CD4-positive, alpha-beta T cell (primary cell): ENCODE results near the gene ZHX3. TPM values are rescaled to one million over a fixed set of nuclear protein-coding genes. Genes with fewer than 3 reads are reported as not detected.

Source experiments
- ATAC-seq: fragments of 200-7000 bp; cut with Tn5 transposase; one replicate; pipeline ENCODE4 v1.10.0; 2022; ENCODE audit warnings: mild to moderate bottlenecking; ENCODE audit not compliant: poor library complexity
- CTCF ChIA-PET: fragments of 350-600 bp; sonication (Branson Sonifier 250); formaldehyde crosslinking; loops from one replicate; lab custom pipeline; 2021; ENCODE audit warnings: antibody characterized with exemption, inconsistent platforms; lab: Charles Lee
- POLR2A ChIA-PET: fragments of 350-600 bp; sonication (Branson Sonifier 250); formaldehyde crosslinking; loops from one replicate; lab custom pipeline; 2021; ENCODE audit warnings: antibody characterized with exemption, inconsistent platforms; lab: Charles Lee
- DNase-seq, 14 experiments: peaks; one replicate each; pipeline ENCODE4 v3.0.0-alpha.2; 2013 to 2020; ENCODE audit warnings: mixed read lengths in 2 of 14
- H3K27ac ChIP-seq, 2 donors: one replicate each; pipeline versions ENCODE4 v1.5.1 to v1.7.0; 2013; ENCODE audit warnings: low read length in 2 of 2, low read depth in 1 of 2, mild to moderate bottlenecking in 1 of 2
- H3K27me3 ChIP-seq, 2 experiments: 1 replicate in 1 of 2; 2 replicates in 1 of 2; pipeline versions ENCODE4 v1.6.1 to v1.7.0; 2013; ENCODE audit warnings: low read length in 2 of 2, control low read depth in 1 of 2, mild to moderate bottlenecking in 1 of 2, moderate library complexity in 1 of 2; ENCODE audit not compliant: insufficient read depth in 2 of 2, control insufficient read depth in 1 of 2
- H3K36me3 ChIP-seq: one replicate; pipeline ENCODE4 v1.6.1; 2013; ENCODE audit warnings: low read length, control low read depth; ENCODE audit not compliant: insufficient read depth
- H3K4me1 ChIP-seq: one replicate; pipeline ENCODE4 v1.6.1; 2013; ENCODE audit warnings: low read length, control low read depth; ENCODE audit not compliant: insufficient read depth
- H3K4me3 ChIP-seq: one replicate; pipeline ENCODE4 v1.5.1; 2013; ENCODE audit warnings: mild to moderate bottlenecking, low read length, moderate library complexity
- H3K9me3 ChIP-seq, 2 experiments: 1 replicate in 1 of 2; 2 replicates in 1 of 2; pipeline versions ENCODE4 v1.6.1 to v1.7.0; 2013; ENCODE audit warnings: low read length in 2 of 2, mild to moderate bottlenecking in 2 of 2, control low read depth in 1 of 2, moderate library complexity in 1 of 2; ENCODE audit not compliant: control insufficient read depth in 1 of 2, insufficient read depth in 1 of 2
- H3K27ac Mint-ChIP-seq: one replicate; pipeline ENCODE4 v1.8.0; 2020; ENCODE audit warnings: mixed read lengths
- H3K27me3 Mint-ChIP-seq: one replicate; pipeline ENCODE4 v1.8.0; 2021; ENCODE audit warnings: mixed read lengths
- H3K36me3 Mint-ChIP-seq: one replicate; pipeline ENCODE4 v1.8.0; 2021; ENCODE audit warnings: low read depth, mixed read lengths
- H3K4me1 Mint-ChIP-seq: one replicate; pipeline ENCODE4 v1.8.0; 2021; ENCODE audit warnings: low read depth, mixed read lengths
- H3K4me3 Mint-ChIP-seq: one replicate; pipeline ENCODE4 v1.8.0; 2020; ENCODE audit warnings: mild to moderate bottlenecking, mixed read lengths
- H3K9me3 Mint-ChIP-seq: one replicate; pipeline ENCODE4 v1.8.0; 2020; ENCODE audit warnings: mixed read lengths
- intact Hi-C, 2 experiments: fragments of 100-400 bp; cut with DNase I in 1 of 2; cut with micrococcal nuclease in 1 of 2; formaldehyde crosslinking; loops; one replicate each; pipeline versions ENCODE4 v1.15.1 to v1.9.0; 2023 to 2025; cut with DNase I, micrococcal nuclease
- total RNA-seq, 174 experiments: library from RNA in 2 of 174; stranded (reverse) in 2 of 174; gene quantifications; one replicate each; pipeline ENCODE4 v1.2.3 and lab custom pipeline; 2021 to 2026
- TF ChIP-seq, protein P1 (sequence below): fragments of 200-600 bp; IDR thresholded peaks from one replicate; pipeline ENCODE4 v1.8.0; 2022; ENCODE audit warnings: antibody characterized with exemption, mild to moderate bottlenecking

Gene ZHX3
- total RNA-seq, 2 experiments from 2014 or later: 6.6 to 7.6 TPM

DNA sequence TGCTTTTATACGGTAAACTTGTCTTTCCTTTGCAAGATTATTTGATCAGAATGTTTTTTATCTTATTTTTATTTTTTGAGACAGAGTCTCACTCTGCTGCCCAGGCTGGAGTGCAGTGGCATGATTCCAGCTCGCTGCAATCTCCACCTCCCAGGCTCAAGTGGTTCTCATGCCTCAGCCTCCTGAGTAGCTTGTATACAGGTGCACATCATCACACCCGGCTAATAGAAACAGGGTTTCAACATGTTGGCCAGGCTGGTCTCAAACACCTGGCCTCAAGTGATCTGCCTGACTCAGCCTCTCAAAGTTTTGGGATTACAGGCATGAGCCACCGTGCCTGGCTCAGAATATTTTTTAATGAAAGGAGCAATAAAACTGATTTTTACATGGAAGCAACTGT is 14.2 kb upstream of the ZHX3 start:
- no peaks in the 10 kb centered on the region for H3K36me3 ChIP-seq
- H3K4me3 ChIP-seq: no peak overlapping the region
- TF ChIP-seq, protein P1, sequence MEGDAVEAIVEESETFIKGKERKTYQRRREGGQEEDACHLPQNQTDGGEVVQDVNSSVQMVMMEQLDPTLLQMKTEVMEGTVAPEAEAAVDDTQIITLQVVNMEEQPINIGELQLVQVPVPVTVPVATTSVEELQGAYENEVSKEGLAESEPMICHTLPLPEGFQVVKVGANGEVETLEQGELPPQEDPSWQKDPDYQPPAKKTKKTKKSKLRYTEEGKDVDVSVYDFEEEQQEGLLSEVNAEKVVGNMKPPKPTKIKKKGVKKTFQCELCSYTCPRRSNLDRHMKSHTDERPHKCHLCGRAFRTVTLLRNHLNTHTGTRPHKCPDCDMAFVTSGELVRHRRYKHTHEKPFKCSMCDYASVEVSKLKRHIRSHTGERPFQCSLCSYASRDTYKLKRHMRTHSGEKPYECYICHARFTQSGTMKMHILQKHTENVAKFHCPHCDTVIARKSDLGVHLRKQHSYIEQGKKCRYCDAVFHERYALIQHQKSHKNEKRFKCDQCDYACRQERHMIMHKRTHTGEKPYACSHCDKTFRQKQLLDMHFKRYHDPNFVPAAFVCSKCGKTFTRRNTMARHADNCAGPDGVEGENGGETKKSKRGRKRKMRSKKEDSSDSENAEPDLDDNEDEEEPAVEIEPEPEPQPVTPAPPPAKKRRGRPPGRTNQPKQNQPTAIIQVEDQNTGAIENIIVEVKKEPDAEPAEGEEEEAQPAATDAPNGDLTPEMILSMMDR: no peak
- intact Hi-C loops: loop anchor here in 1 of 2 experiments (10.0 kb wide), 1 partner anchor 97 kb away; no protein-coding TSS in a partner anchor
- POLR2A ChIA-PET: no interaction called here
- ATAC-seq (no peak), DNase-seq (no peak)
- H3K27ac ChIP-seq: no peak overlapping the region
- H3K9me3 ChIP-seq: no peaks in the 10 kb centered on the region
- CTCF ChIA-PET: interaction anchor here (1.1 kb wide), 1 partner anchor 8 kb away, joined by 3 read pairs; the partner anchor contains the start of gene LPIN3
- Mint-ChIP-seq H3K27me3 (peaks cover 4% of the 10 kb centered on the region), H3K4me1 (peaks cover 11% of the 10 kb centered on the region), H3K36me3 (no peaks in the 10 kb centered on the region), H3K9me3 (no peaks in the 10 kb centered on the region), H3K27ac (no peak overlapping the region), H3K4me3 (no peak overlapping the region)
- no peaks in the 10 kb centered on the region for H3K27me3 ChIP-seq
- peaks cover 12% of the 10 kb centered on the region for H3K4me1 ChIP-seq

DNA sequence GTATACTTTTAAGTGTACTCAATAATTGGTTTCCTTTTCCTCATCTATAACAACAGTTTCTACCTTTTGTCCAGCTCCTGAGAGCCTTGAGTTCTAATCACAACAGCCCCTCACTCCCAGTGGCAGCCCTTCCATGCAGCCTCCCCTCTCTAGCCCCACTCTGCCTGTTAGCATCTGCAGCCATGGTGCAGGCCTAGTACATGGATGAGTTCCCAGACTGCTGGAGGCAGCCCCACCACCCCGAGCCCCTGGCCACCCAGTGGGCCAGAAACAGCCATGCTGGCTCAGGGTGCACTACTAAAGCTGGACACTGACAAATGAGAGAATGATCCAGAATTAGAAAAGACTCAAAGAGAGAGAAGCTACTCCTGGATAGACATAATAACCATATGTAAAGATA is 13.4 kb upstream of the ZHX3 start:
- H3K9me3 Mint-ChIP-seq: no peaks in the 10 kb centered on the region
- no peak overlapping the region for H3K27ac Mint-ChIP-seq

DNA sequence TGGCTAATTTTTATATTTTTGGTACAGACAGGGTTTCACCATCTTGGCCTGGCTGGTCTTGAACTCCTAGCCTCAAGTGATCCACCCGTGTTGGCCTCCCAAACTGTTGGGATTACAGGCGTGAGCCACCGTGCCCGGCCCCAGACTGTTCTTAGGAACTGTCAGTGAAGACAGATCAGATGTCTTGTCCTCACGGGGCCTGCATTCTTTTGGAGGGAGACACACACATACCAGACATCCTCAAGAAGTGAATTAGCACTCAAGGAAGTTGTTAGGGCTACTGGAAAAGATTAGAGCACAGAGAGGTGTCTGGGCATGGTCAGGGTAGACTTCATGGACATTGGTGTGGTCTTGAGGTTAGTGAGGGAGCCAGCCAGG is 12.8 kb upstream of the ZHX3 start:
- no peak overlapping the region for H3K4me3 Mint-ChIP-seq
- CTCF ChIA-PET: interaction anchor here (1.1 kb wide), 1 partner anchor 157 kb away, joined by 3 read pairs; no protein-coding TSS in a partner anchor
- no peaks in the 10 kb centered on the region for H3K36me3 Mint-ChIP-seq
- H3K27me3 Mint-ChIP-seq: peaks cover under 1% of the 10 kb centered on the region
- no peak for DNase-seq
- Histone ChIP-seq H3K36me3 (no peaks in the 10 kb centered on the region), H3K27ac (no peak overlapping the region), H3K27me3 (no peaks in the 10 kb centered on the region), H3K4me1 (peaks cover 12% of the 10 kb centered on the region), H3K9me3 (no peaks in the 10 kb centered on the region), H3K4me3 (no peak overlapping the region)
- POLR2A ChIA-PET: interaction anchor here (0.7 to 1.1 kb wide), 2 partner anchors 212 to 288 kb away, joined by 3 read pairs; partner anchors contain the start of gene CHD6
- H3K4me1 Mint-ChIP-seq: peaks cover 11% of the 10 kb centered on the region
- H3K27ac Mint-ChIP-seq: no peak overlapping the region
- no peak for ATAC-seq
- intact Hi-C loops: loop anchor here in 1 of 2 experiments (10.0 kb wide), 1 partner anchor 96 kb away; no protein-coding TSS in a partner anchor
- H3K9me3 Mint-ChIP-seq: no peaks in the 10 kb centered on the region
- TF ChIP-seq, protein P1: no peak

More for the DNA sequence above, 13.4 kb upstream of the ZHX3 start:
- ATAC-seq: no peak
- POLR2A ChIA-PET: interaction anchor here (0.7 kb wide), 1 partner anchor 213 kb away, joined by 3 read pairs; no protein-coding TSS in a partner anchor
- H3K27me3 Mint-ChIP-seq: peaks cover 4% of the 10 kb centered on the region
- peaks cover 11% of the 10 kb centered on the region for H3K4me1 Mint-ChIP-seq
- H3K4me3 Mint-ChIP-seq: no peak overlapping the region
- Histone ChIP-seq H3K27ac (no peak overlapping the region), H3K27me3 (no peaks in the 10 kb centered on the region), H3K9me3 (no peaks in the 10 kb centered on the region), H3K4me1 (peaks cover 12% of the 10 kb centered on the region), H3K4me3 (no peak overlapping the region), H3K36me3 (no peaks in the 10 kb centered on the region)
- TF ChIP-seq, protein P1: no peak
- no peaks in the 10 kb centered on the region for H3K36me3 Mint-ChIP-seq
- no peak for DNase-seq
- intact Hi-C loops: loop anchor here in 1 of 2 experiments (10.0 kb wide), 1 partner anchor 96 kb away; no protein-coding TSS in a partner anchor
- CTCF ChIA-PET: no interaction called here
